SH-SY5Y (cell line): ENCODE data around the gene CERKL.

Source experiments
- GATA2 ChIP-seq: IDR thresholded peaks from 2 replicates; pipeline ENCODE4 v1.6.1; 2011; ENCODE audit warnings: mild to moderate bottlenecking, low read depth, low read length
- GATA3 ChIP-seq: IDR thresholded peaks from 2 replicates; pipeline ENCODE4 v1.6.1; 2011; ENCODE audit warnings: low read depth, mild to moderate bottlenecking, low read length, moderate library complexity

DNA sequence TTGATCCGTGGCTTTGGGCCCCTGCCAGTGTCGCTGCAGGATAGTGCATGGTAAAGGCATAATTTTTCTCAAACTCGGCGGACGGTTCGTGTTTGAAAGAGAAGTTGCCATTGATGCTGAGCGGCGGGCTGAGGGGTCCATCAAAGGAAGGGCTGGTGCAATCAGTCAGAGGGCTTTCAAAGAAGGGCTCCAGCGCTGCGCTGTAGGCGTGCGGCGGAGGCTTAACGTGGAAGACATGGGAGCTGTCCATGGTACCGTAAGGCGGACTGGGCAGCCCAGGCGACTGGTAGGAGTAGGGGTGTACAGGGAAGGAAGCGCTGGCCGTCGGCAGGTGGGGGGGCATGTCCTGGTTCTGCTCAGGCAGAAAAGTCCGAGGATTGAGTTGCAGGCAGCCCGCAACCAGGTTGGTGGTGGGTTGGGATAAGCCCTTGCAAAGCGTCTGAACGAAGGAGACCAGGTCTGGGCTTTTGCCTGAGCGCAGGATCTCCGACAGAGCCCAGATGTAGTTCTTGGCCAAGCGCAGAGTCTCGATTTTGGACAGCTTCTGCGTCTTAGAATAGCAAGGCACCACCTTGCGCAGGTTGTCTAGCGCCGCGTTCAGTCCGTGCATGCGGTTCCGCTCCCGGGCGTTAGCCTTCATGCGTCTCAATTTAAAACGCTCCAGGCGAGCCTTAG lies 21.1 kb upstream of the CERKL start:
- TF ChIP-seq GATA2 (no peak), GATA3 (no peak)
